ENCODE data around the gene FAHD1.

FAHD1 gene

GRCh38 chr16:1826691-1827573 lies at the start of gene FAHD1, which contains the start of gene HAGH:
TSS of gene FAHD1 (plus strand) at chr16:1827206. CDS start at chr16:1827239, 33 bp downstream.
TSS of gene HAGH (minus strand) at chr16:1826825. CDS start at chr16:1826787, 38 bp downstream.
- DNase-seq, result peak; percentile 90

GRCh38 chr16:1777375-1778199 lies 49.4 kb upstream of the FAHD1 start:
- no peak for DNase-seq

- no peak for DNase-seq
These were observed 48.5 kb upstream of the FAHD1 start for GRCh38 chr16:1778200-1779179.

- no peak for DNase-seq
These were observed 47.7 kb upstream of the FAHD1 start for GRCh38 chr16:1779234-1779701.

- no peak for DNase-seq
These were observed 47.0 kb upstream of the FAHD1 start for GRCh38 chr16:1779741-1780676.

GRCh38 chr16:1780677-1781072 lies 46.3 kb upstream of the FAHD1 start:
- no peak for DNase-seq

GRCh38 chr16:1781254-1781653 lies 45.8 kb upstream of the FAHD1 start:
- no peak for DNase-seq

GRCh38 chr16:1781758-1782407 lies 45.1 kb upstream of the FAHD1 start:
- DNase-seq, result peak; percentile 21

- DNase-seq, result peak; percentile 99
These were observed 44.4 kb upstream of the FAHD1 start, which contains the start of the genes NUBP2 and SPSB3 for GRCh38 chr16:1782408-1783264. TSS of gene NUBP2 (plus strand) at chr16:1782960. CDS start at chr16:1783021, 61 bp downstream. TSS of gene SPSB3 (minus strand) at chr16:1782571. CDS start at chr16:1781483, 1,088 bp downstream.

- no peak for DNase-seq
These were observed 41.8 kb upstream of the FAHD1 start for GRCh38 chr16:1784977-1785845.

GRCh38 chr16:1785846-1786170 lies 41.2 kb upstream of the FAHD1 start:
- DNase-seq, result no peak

GRCh38 chr16:1786242-1787055 lies 40.6 kb upstream of the FAHD1 start:
- DNase-seq, result no peak

GRCh38 chr16:1787056-1787321 lies 40.0 kb upstream of the FAHD1 start:
- DNase-seq, result no peak

GRCh38 chr16:1787322-1788094 lies 39.5 kb upstream of the FAHD1 start:
- no peak for DNase-seq

- no peak for DNase-seq
These were observed 38.8 kb upstream of the FAHD1 start for GRCh38 chr16:1788095-1788707.

GRCh38 chr16:1788708-1789100 lies 38.3 kb upstream of the FAHD1 start:
- DNase-seq, result no peak

GRCh38 chr16:1789643-1790045 lies 37.4 kb upstream of the FAHD1 start:
- DNase-seq, result no peak

Measured in NCI-H2171 (cell line).